Activated CD4-positive, CD25-positive, alpha-beta regulatory T cell treated with anti-CD3 and anti-CD28 coated beads, Interleukin-2, amount 50 U/mL, for 72 hours (primary cell): ENCODE results near the gene PCLO.

Experiments
- DNase-seq: peaks from one replicate; pipeline ENCODE4 v3.0.0; 2021

The PCLO gene, protein sequence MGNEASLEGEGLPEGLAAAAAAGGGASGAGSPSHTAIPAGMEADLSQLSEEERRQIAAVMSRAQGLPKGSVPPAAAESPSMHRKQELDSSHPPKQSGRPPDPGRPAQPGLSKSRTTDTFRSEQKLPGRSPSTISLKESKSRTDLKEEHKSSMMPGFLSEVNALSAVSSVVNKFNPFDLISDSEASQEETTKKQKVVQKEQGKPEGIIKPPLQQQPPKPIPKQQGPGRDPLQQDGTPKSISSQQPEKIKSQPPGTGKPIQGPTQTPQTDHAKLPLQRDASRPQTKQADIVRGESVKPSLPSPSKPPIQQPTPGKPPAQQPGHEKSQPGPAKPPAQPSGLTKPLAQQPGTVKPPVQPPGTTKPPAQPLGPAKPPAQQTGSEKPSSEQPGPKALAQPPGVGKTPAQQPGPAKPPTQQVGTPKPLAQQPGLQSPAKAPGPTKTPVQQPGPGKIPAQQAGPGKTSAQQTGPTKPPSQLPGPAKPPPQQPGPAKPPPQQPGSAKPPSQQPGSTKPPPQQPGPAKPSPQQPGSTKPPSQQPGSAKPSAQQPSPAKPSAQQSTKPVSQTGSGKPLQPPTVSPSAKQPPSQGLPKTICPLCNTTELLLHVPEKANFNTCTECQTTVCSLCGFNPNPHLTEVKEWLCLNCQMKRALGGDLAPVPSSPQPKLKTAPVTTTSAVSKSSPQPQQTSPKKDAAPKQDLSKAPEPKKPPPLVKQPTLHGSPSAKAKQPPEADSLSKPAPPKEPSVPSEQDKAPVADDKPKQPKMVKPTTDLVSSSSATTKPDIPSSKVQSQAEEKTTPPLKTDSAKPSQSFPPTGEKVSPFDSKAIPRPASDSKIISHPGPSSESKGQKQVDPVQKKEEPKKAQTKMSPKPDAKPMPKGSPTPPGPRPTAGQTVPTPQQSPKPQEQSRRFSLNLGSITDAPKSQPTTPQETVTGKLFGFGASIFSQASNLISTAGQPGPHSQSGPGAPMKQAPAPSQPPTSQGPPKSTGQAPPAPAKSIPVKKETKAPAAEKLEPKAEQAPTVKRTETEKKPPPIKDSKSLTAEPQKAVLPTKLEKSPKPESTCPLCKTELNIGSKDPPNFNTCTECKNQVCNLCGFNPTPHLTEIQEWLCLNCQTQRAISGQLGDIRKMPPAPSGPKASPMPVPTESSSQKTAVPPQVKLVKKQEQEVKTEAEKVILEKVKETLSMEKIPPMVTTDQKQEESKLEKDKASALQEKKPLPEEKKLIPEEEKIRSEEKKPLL (N-terminal part only)

DNA sequence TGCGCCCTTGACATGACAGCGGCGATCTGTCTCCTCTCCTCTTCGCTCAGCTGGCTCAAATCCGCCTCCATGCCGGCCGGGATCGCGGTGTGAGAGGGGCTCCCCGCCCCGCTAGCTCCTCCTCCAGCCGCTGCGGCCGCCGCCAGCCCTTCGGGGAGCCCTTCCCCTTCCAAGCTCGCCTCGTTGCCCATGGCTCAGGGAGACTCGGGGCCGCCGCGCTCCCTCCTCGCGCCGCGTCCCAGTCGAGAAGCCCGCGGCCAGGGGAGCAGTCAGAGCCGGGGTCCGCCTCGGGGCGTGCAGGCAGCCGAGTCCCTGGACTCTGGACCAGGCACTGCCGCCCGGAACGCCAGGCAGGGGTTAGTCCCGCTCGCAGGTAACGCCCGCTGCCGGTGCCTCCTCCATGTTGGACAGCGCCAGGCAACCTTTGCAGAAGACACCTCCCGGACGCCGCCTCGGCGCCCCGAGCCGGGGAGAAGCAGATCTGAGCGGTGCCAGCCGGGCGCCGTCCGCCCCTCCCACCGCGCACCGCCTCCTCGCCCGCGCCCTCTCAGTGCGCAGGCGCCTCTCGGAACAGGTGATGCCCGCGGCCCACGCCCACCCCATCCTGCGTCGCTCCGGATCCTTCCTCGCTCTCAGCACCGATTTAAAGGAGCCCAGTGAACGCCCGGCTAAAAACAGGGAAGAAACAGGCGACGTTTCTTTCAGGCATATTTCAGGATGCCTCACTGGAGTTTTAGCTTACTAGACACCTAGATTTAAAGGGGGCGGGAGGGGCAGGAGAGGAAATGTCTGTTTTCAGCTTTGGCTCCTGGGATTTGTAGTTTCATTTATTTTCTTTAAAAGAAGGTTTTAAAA is at the start of gene PCLO:
TSS of gene PCLO (minus strand) at position 483 of the 855 bp plus-strand sequence. CDS start at position 191, 292 bp downstream.
- DNase-seq = peak; percentile 38

DNA sequence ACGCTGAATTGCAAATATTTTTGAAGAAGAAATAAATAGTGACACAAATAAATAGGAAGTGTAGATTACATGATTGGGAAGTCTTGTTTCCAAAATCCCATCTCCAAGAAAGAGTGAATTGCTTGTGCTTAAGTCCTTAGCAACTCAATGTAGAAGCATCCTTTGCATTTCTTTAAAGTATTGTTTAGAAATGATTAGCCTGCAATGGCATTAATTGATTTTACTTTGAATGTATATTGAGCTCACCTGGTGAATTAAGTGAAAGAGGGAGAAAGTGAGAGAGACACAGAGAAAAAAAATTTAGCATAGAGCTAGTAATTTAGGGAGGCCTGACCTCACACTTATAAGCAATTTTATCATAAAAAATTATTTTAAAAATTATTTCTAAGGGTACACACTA is 49.0 kb upstream of the PCLO start:
- no peak for DNase-seq

DNA sequence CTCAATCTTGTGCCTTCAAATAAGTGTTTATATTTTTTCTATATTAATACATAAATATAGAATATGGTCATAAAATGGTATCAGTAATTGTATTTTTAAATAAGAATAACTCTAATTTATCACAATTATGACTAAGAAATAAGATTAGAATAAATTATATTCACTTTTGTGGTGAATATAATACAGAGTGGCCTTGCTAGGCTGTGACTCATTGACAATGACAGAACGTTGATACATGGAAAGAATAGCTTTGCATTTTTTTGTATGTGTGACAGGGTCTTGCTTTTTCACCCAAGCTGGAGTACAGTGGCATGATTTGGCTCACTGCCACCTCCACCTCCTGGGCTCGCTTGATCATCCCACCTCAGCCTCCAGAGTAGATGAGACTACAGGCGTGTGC is 47.8 kb upstream of the PCLO start:
- no peak for DNase-seq

DNA sequence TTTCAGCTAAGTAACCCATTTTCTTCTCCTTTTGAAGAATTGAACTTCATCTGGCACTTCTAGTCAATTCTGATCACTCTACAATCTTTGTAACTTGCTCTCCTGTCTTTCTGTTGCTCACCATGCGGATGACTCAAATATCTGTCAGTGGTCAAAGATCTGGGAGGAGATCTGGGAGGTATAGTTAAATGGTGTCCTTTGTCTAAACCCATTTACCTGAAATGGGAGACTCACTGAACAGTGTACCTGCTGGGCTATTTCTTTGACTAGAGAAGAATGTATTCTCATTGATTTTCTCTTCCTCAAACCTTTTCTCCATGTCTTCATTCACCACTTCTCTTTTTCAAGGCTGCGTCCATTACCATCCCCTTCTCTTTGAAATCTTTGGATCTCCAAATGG is 42.0 kb upstream of the PCLO start:
- DNase-seq = no peak

DNA sequence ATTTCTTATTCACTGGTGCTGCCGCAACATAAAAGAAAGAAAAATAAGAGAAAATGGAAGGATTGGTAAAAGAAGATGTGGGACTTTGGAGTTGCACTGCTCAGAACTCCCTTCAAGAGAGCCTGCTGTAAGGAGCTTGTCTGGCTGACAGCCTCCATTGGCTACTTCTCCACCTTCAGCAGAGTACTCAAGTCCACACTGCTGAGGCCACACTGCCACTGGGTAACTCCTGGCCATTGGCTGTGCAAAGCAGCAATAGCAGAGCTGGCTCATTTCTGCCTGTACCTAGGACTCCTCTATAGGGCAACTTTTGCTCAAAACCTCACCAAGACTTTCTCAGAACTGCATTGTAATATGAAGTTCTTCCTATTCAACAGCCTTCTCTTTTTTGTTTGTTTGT is 38.7 kb upstream of the PCLO start:
- DNase-seq = no peak

DNA sequence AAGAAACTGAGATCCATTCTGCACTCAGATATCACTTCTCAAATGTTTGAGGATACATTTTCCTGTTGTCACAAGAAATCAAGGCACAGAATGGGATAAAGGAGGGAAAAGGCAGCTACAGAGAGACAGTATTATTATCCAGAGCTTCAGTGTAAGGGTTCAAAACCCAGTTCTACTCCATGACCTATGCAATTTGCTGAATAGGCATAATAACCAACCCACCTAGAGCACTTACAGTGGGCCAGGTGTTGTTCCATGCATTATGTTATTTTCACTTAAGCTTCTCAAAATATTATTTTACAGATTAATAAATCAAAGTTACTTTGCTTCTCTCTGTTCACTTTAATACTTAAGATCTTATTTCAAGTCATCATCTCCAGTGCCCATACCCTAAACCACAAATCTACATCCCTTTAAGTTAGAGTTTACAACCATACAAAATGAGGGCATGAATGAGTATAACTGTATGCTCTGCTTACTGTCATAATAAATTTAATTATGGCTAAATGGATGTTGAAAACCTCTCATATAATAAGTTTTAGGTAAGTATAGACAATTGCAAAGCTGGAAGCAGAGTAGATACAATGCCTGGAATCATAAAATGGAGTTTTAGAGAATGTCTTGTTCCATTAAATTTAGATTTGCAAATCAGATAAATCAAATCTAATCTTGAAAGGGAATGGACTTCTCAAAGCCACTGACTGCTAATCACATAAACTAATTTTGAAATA is 28.1 kb upstream of the PCLO start:
- no peak for DNase-seq

DNA sequence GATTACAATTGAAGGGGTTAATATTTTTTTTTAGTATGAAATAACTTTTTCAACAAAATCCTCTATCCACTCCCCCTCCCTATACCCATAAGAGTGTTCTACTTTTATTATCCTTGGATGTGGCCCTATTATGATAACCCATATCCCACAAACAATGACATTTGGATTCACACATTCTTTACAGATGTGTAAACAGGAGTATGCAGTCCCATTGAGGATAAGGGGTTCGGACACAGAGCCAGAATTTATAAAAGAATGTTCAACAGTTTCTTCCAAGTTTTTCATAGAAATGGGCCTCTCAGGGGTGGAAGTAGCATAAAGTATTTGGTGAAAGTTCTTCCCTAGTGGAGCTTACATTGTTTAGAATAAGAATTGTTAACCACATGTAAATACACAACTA is 16.1 kb upstream of the PCLO start:
- DNase-seq = no peak

DNA sequence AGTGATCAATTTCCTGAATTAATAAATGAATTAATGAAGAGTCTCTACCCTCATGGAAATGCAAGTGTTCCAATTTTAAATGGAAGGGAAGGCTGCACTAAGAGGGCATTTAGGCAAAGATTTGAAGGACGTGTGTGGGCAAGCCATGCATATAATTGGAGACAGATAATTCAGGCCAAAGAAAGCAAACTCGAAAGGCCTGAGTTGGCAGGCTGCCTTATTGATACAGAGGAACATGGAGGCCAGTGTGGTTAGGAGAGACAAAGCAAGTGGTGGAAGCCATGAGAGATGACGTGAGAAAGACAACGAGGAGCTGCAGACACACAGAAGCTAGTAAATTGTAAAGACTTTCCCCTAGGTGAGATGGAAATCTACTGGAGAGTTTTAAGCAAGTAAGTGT is 15.4 kb upstream of the PCLO start:
- DNase-seq = no peak

DNA sequence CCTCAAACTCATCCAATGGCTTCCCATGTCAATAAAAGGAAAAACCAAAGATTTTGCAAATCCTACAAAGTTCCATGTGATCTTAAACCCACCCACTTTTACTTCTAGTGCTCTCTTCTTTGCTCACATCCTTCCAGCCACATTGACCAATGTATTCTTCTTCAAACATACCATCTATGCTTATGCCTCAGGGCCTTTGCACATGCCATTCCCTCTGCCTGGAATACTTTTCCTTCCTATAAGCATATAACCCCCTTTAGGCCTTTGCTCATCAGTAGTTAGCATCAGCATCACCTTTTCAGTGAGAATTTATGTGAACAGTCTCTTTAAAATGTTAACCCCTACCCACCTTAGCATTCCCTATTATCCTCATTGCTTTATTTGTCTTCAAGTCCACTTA is 11.0 kb upstream of the PCLO start:
- DNase-seq = no peak

DNA sequence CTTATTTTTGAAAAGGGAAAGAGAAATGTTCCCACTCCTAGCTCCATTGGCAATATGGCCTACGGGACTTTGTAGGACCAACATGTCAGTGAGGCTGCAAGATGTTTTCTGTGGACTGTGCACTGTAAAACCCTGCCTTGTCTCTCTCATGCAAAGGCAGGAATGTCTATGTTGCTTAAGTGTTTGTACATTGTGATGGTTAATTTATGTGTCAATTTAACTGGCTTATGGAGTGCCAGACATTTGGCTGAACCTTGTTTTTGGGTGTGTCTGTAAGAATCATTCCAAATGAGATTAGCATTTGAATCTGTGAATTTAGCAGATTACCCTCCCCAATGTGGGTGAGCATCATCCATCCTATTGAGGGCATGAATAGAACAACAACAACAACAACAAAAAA is 4.1 kb upstream of the PCLO start:
- DNase-seq = no peak

DNA sequence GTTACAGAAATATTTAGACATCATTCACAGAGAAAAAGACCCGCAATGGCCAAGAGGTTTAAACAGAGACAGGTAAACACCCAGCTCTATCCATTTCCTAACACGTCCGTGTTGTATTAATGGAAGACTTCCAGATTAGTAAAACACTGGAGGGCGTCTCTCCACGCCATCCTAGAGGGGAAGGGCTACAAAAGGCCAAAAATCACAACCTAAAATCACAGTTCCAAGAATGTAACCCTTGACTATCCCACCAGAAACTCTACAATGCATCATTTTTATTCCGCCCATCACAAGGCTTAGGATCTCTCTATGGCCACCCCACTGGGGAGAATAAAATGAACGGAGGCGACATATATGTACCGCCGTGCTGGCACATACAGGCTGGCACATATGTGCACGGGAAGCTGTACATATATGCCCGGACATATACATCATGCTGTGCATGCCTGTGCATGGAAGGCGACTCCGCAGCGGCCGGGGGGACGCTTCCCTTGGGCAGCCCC is 734 bp downstream of the PCLO start:
- no peak for DNase-seq

DNA sequence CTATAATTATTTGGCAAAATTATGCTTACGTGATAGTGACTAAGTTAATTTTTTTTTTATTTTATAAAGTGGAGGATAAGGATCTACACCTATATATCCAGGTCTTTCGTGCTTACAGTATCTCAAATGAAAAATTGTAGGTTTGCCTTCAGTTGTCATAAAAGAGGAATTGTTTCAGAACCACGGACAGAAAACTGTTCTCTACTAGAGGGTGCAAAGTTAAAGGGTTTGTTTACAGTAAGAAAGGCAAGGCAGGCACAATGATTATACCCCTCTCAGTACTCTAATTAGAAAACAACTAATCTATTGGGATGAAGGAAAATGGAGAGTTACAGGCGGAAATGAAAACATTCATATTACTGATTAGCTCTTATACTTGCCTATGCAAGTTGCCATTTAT is 1.5 kb downstream of the PCLO start:
- DNase-seq = no peak

DNA sequence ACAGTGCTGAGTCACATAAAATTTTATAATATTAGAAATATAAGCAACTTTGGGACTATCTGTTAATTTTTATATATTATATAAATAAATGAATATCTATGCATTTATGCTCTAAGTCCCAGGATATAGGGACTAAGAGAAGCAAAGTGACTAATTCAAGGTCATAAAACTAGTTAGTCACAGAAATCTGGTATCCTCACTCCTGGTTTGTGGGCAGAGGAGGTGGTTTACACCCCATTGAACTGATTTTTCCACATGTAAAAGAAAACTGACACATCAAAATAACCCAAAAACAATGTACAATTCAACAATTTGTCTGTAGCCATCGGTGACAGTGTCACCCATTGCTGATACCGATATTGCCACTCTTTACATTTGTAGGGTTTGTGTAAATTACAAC is 3.0 kb downstream of the PCLO start:
- DNase-seq = no peak

DNA sequence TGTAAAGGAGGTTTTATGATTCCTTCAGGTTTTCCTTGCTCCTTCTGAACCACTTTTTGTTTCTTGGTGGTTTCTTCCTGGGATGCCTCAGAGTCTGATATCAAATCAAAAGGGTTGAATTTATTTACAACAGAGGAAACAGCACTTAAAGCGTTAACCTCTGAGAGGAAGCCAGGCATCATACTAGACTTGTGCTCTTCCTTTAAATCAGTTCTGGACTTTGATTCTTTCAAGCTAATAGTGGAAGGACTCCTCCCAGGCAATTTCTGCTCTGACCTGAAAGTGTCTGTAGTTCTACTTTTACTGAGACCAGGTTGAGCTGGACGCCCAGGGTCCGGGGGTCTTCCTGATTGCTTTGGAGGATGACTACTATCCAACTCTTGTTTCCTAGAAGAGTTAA is 6.7 kb downstream of the PCLO start:
- DNase-seq = no peak

DNA sequence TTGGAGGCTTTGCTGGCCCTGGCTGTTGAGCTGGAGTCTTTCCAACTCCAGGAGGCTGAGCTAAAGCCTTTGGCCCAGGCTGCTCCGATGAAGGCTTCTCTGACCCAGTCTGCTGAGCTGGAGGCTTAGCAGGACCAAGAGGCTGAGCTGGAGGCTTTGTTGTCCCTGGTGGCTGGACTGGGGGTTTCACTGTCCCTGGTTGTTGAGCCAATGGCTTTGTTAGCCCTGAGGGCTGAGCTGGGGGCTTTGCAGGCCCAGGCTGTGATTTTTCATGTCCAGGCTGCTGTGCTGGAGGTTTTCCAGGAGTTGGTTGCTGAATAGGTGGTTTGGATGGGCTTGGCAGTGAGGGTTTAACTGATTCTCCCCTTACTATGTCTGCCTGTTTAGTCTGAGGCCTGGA is 7.3 kb downstream of the PCLO start:
- no peak for DNase-seq

DNA sequence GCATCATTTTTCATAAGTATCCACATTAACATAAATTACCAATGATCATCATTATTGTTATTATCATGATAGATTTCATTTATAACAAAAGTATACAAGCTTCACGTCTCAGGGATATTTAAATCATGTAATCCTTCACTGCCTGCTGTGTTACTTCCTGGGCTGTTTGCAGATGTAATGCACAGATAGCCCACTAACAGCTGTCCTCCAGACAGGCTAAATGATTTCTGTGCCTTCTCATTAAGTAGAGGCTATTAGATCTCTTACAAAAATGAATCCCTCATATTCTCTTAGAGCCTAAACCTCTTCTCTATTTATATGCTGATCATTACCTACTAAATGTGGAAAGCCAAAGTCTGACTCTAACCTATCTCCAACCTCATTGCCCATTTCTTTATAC is 9.3 kb downstream of the PCLO start:
- no peak for DNase-seq

DNA sequence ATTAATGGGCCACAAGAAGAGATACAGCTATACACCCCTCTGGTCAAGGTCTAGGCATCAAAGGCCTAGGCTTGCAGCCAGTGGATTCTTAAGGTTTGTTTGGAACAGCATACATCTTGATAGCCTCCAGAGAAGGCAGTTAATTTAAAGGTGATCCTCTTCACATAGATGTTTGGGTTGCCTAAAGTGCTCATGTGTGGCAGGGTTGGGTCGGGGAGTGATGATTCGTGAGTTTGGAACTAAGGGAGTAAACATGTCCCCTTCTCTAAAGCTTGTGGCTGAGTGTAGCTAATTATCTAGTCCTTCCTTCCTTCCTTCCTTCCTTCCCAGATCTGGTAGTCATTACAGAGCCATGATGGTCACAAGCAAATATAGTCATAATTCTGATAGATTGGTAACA is 12.4 kb downstream of the PCLO start:
- DNase-seq = no peak

DNA sequence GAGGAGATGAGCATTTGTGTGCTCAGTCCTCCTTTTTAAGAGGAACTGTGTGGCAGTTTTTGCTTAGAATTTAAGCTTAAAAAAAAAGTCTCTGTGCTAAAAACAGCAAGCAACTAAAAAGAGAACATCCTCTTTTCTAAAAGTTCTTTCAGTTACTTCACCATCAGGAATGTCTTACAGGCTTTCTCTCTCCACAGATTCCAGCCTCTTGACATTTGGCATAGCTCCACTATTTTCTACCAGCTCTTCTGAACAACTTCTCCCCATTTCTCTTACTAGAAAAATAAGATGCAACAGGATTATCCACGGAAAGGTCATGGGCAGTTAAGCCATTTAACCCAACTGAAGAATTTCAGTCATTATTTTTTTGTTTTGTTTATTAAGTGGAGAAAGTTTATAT is 13.2 kb downstream of the PCLO start:
- DNase-seq = no peak

DNA sequence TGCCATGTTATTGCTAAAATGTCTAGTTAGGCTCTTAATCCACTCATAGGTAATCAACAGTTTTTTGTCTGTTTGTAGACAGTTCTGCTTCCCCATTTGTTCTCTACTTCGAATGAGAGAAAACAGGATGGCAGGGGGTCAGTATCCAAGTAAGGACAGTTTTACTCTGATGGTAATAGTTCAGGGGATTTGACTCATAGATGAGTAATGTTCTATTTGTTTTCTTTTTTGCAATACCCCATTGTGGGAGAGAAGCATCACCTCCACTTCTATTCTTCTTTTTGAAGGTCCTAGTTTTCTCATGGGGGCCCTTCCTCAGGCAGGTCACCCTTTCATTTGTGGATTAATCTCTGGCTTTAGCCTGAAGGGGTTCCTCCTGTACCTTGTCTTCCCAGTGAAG is 13.9 kb downstream of the PCLO start:
- DNase-seq = no peak

DNA sequence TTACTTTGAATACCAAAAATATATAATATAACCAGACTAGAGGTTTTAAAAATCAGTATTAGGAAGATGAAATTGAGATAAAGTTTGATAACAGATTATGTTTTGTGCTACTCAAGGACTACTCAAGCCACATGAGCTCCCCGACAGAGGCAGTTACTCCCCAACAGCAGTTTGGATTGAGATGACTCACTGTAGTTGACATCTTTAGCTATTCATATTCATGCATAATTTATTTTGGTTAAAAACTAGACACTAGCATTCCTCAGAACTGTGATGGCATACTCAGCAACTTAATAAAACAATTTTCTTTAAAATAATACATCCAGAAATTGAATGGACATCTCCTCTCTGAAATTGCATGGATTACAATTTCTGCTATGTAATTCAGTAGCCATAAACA is 19.6 kb downstream of the PCLO start:
- DNase-seq = no peak

DNA sequence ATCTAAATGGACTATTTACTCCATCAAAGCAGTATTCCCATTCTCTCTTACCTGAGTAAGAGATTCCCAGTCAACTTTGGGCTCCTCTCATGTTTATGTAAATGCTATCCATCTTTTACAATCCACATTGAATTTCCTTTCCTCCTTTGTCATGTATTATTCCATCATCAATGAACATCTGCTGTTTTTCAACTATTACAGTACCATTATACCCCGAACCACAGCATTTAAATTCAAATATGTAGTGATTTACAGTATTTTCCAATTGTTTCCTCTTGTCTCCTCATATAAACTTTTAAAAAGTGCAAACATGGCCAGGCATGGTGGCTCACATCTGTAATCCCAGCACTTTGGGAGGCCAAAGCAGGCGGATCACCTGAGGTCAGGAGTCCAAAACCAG is 20.3 kb downstream of the PCLO start:
- DNase-seq = no peak

DNA sequence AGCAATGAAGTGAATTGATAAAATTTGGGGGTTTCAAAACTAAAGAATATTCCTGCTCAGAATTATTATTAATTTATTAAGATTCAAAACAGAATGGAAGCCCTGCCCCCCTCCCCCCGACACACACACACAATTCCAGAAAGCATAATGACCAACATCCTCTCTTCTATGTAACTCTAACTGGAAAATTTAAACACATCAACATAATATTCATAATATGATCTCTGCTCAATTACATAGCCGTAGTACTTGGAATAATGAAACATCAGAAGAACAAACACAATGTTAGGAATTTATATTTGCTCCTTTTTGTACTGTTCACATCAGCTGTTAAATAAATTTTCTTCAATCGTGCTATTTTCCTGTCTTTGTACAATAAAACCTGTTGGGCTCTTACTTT is 20.8 kb downstream of the PCLO start:
- no peak for DNase-seq
